IMR-90 (cell line): ENCODE data around the gene FAM162A. TPM values are rescaled to one million over a fixed set of nuclear protein-coding genes. Genes with fewer than 3 reads are reported as not detected.
"Not testable (repeated sequence)": the region's sequence is repeated elsewhere in the genome, so short reads cannot be mapped to it uniquely, and the experiment has no call there.

Experiments used
- ATAC-seq: fragments of 200-7000 bp; cut with Tn5 transposase; 2 replicates; pipeline ENCODE4 v1.9.1; 2020; ENCODE audit warnings: low read depth, mild to moderate bottlenecking, moderate library complexity
- BruUV-seq: library from RNA; stranded (reverse); fragments of 400-500 nt; replicated peaks from 2 replicates; lab custom pipeline; 2021; lab: Mats Ljungman, UMichigan
- CTCF ChIA-PET: fragments of 300-600 bp; formaldehyde crosslinking; extraction: SDS; loops from one replicate; lab custom pipeline; 2021; ENCODE audit warnings: antibody characterized with exemption; lab: Yijun Ruan, JAX
- POLR2A ChIA-PET: fragments of 300-600 bp; sonication (Branson Sonifier 250); formaldehyde crosslinking; loops from one replicate; lab custom pipeline; 2022; ENCODE audit warnings: antibody characterized with exemption; ENCODE audit not compliant: unreplicated experiment; lab: Charles Lee
- DNase-seq: peaks from one replicate; pipeline ENCODE4 v3.0.0; 2013
- H2AFZ ChIP-seq: replicated peaks from 2 replicates; pipeline ENCODE3; 2013; ENCODE audit warnings: low read length, mild to moderate bottlenecking; ENCODE audit not compliant: poor library complexity
- H2AK5ac ChIP-seq: 2 replicates; pipeline ENCODE4 v1.6.1; 2013; ENCODE audit warnings: low read depth, low read length, inconsistent platforms
- H2AK9ac ChIP-seq: replicated peaks from 2 replicates; pipeline ENCODE3; 2013; ENCODE audit warnings: mild to moderate bottlenecking, low read depth, low read length, moderate library complexity; ENCODE audit not compliant: poor library complexity
- H2BK120ac ChIP-seq: 2 replicates; pipeline ENCODE4 v1.6.1; 2013; ENCODE audit warnings: low read depth, low read length, inconsistent platforms
- H2BK15ac ChIP-seq: 3 replicates; pipeline ENCODE4 v1.6.1; 2013; ENCODE audit warnings: low read depth, low read length, inconsistent platforms
- H2BK20ac ChIP-seq: 2 replicates; pipeline ENCODE4 v1.6.1; 2013; ENCODE audit warnings: low read depth, mild to moderate bottlenecking, inconsistent platforms, low read length, moderate library complexity
- H2BK5ac ChIP-seq: 2 replicates; pipeline ENCODE4 v1.6.1; 2013; ENCODE audit warnings: mild to moderate bottlenecking, low read depth, low read length, inconsistent platforms; ENCODE audit not compliant: poor library complexity, severe bottlenecking
- H3K14ac ChIP-seq: replicated peaks from 2 replicates; pipeline ENCODE4 v1.6.1; 2013; ENCODE audit warnings: low read depth, low read length, inconsistent platforms
- H3K18ac ChIP-seq: 2 replicates; pipeline ENCODE4 v1.6.1; 2013; ENCODE audit warnings: low read depth, low read length, control low read depth
- H3K23ac ChIP-seq: 2 replicates; pipeline ENCODE4 v1.6.1; 2013; ENCODE audit warnings: low read depth, low read length, inconsistent platforms
- H3K27ac ChIP-seq: 2 replicates; pipeline ENCODE4 v1.5.1; 2013; ENCODE audit warnings: mild to moderate bottlenecking, control low read depth, low read length; ENCODE audit not compliant: insufficient read depth
- H3K27me3 ChIP-seq: 2 replicates; pipeline ENCODE4 v1.6.1; 2013; ENCODE audit warnings: low read length; ENCODE audit not compliant: control insufficient read depth, insufficient read depth
- H3K36me3 ChIP-seq: 2 replicates; pipeline ENCODE4 v1.6.1; 2013; ENCODE audit warnings: low read length, mixed read lengths; ENCODE audit not compliant: control insufficient read depth, insufficient read depth
- H3K4ac ChIP-seq: 2 replicates; pipeline ENCODE4 v1.6.1; 2013; ENCODE audit warnings: low read depth, low read length, inconsistent platforms
- H3K4me1 ChIP-seq: 2 replicates; pipeline ENCODE4 v1.6.1; 2013; ENCODE audit warnings: low read length, mixed read lengths; ENCODE audit not compliant: control insufficient read depth, insufficient read depth
- H3K4me2 ChIP-seq: 2 replicates; pipeline ENCODE4 v1.6.1; 2013; ENCODE audit warnings: low read depth, mild to moderate bottlenecking, control low read depth, low read length, moderate library complexity
- H3K4me3 ChIP-seq: 2 replicates; pipeline ENCODE4 v1.5.1; 2013; ENCODE audit warnings: low read depth, mild to moderate bottlenecking, control low read depth, low read length, moderate library complexity; ENCODE audit not compliant: insufficient read depth
- H3K56ac ChIP-seq: 2 replicates; pipeline ENCODE4 v1.6.1; 2013; ENCODE audit warnings: low read length, inconsistent platforms; ENCODE audit not compliant: insufficient read depth; ENCODE audit errors: extremely low read depth
- H3K79me1 ChIP-seq, 2 experiments: 2 replicates each; pipeline ENCODE4 v1.6.1; 2013; ENCODE audit warnings: low read length in 2 of 2, inconsistent platforms in 1 of 2, low read depth in 1 of 2
- H3K9ac ChIP-seq: 2 replicates; pipeline ENCODE4 v1.6.1; 2013; ENCODE audit warnings: low read depth, low read length, control low read depth
- H3K9me1 ChIP-seq: 2 replicates; pipeline ENCODE4 v1.6.1; 2013; ENCODE audit warnings: low read length, inconsistent platforms; ENCODE audit not compliant: insufficient read depth
- H3K9me3 ChIP-seq: 2 replicates; pipeline ENCODE4 v1.6.1; 2013; ENCODE audit warnings: low read length; ENCODE audit not compliant: control insufficient read depth, insufficient read depth
- H4K20me1 ChIP-seq: 2 replicates; pipeline ENCODE4 v1.6.1; 2013; ENCODE audit warnings: low read length, inconsistent platforms; ENCODE audit not compliant: insufficient read depth
- H4K5ac ChIP-seq: 2 replicates; pipeline ENCODE4 v1.6.1; 2013; ENCODE audit warnings: mild to moderate bottlenecking, low read depth, low read length, control low read depth
- H4K8ac ChIP-seq, 2 experiments: 2 replicates each; pipeline ENCODE4 v1.6.1; 2013; ENCODE audit warnings: low read depth in 2 of 2, low read length in 2 of 2, control low read depth in 1 of 2, inconsistent platforms in 1 of 2
- H4K91ac ChIP-seq: 2 replicates; pipeline ENCODE4 v1.6.1; 2013; ENCODE audit warnings: low read depth, low read length, inconsistent platforms; ENCODE audit not compliant: insufficient read depth
- CEBPB ChIP-seq: IDR thresholded peaks from 2 replicates; pipeline ENCODE4 v1.6.1; 2012; ENCODE audit warnings: low read depth, low read length, improper control_type of control experiment
- FOS ChIP-seq: fragments of 150-350 bp; IDR thresholded peaks from 2 replicates; pipeline ENCODE4 v1.6.1; 2016; ENCODE audit warnings: low read depth, low read length
- WGBS, 2 experiments: methylation state at CpG; one replicate each; pipeline versions ENCODE4 v1.1.5 to v1.1.7; 2013; ENCODE audit warnings: missing lambda C conversion rate in 2 of 2; ENCODE audit not compliant: insufficient read length in 1 of 2; ENCODE audit errors: extremely low coverage in 2 of 2; 5-methylcytosine and 5-hydroxymethylcytosine counted together
- dilution Hi-C: fragments of 300-500 bp; cut with HindIII; formaldehyde crosslinking; loops from one replicate; pipeline ENCODE4 v1.14.3; 2018; ENCODE audit warnings: low sequenced_read_pairs; ENCODE audit not compliant: unreplicated experiment
- in situ Hi-C: fragments of 300-500 bp; cut with MboI; formaldehyde crosslinking; loops from 3 replicates; pipeline ENCODE4 v1.14.3; 2019; ENCODE audit warnings: low sequenced_read_pairs, inconsistent platforms, mixed read lengths
- intact Hi-C: fragments of 100-400 bp; cut with micrococcal nuclease; formaldehyde crosslinking; loops from 2 replicates; pipeline ENCODE4 v1.10.0; 2022
- polyA plus RNA-seq, 3 experiments: library from polyadenylated mRNA; depleted of rRNA; stranded (reverse); fragments of >200 nt; gene quantifications; 2 replicates each; pipeline ENCODE4 v1.2.3, GENCODE V29; 2012; ENCODE audit warnings: low replicate concordance in 1 of 3
- total RNA-seq: library from RNA; depleted of rRNA; stranded (reverse); fragments of >200 nt; gene quantifications from 2 replicates; pipeline ENCODE4 v1.2.3, GENCODE V29; 2012

The FAM162A gene
- total and polyA plus RNA-seq, 2 of the 4 experiments (the other 2 are of a cell fraction) = 33.9 to 66.8 TPM

- H3K4ac ChIP-seq, H2AK9ac ChIP-seq, BruUV-seq, H3K56ac ChIP-seq, H3K9ac ChIP-seq, POLR2A ChIA-PET, H3K9me3 ChIP-seq, H3K4me2 ChIP-seq, H2BK120ac ChIP-seq, H3K27me3 ChIP-seq, H3K4me3 ChIP-seq, H3K9me1 ChIP-seq, dilution Hi-C loops, H3K4me1 ChIP-seq, H4K91ac ChIP-seq, H2BK15ac ChIP-seq, H4K8ac ChIP-seq, H3K27ac ChIP-seq, in situ Hi-C loops, H3K18ac ChIP-seq, intact Hi-C loops, H3K14ac ChIP-seq, H2BK20ac ChIP-seq, H2AK5ac ChIP-seq, H3K23ac ChIP-seq, H3K79me1 ChIP-seq, H4K5ac ChIP-seq, H2AFZ ChIP-seq, H2BK5ac ChIP-seq, H4K20me1 ChIP-seq: not testable (repeated sequence)
- CTCF ChIA-PET = interaction anchor here (0.7 to 0.9 kb wide), 2 partner anchors 62 to 99 kb away, joined by 3 read pairs; no protein-coding TSS in a partner anchor
- ATAC-seq = peak; percentile 93
- TF ChIP-seq FOS (peak; percentile 30; the same call in 1 of the 2 replicates), CEBPB (peak; percentile 79)
- peaks cover 12% of the 10 kb centered on the region for H3K36me3 ChIP-seq
- 100% methylated on average over 1 of the region's 10 CpGs; no CpG with 5 or more reads in 1 of the 2 experiments for WGBS, 2 experiments
- peak; percentile 72 for DNase-seq
These were observed 18.2 kb upstream of the FAM162A start for GRCh38 chr3:122365582-122366378.
